GM10266 (cell line): Measurements from ENCODE around the gene RAPGEF6.
A peak's percentile ranks its signal among the peaks of the same experiment; 100 is the strongest.

ENCODE experiments used
- DNase-seq: peaks from one replicate; pipeline ENCODE4 v3.0.0; 2012; ENCODE audit errors: extremely low spot score
- TF ChIP-seq, protein P1 (sequence below): IDR thresholded peaks from 2 replicates; pipeline ENCODE4 v1.5.1; 2012; ENCODE audit warnings: mild to moderate bottlenecking, low read depth; ENCODE audit not compliant: control insufficient read depth, insufficient read depth; ENCODE audit errors: missing control alignments

The RAPGEF6 gene

DNA sequence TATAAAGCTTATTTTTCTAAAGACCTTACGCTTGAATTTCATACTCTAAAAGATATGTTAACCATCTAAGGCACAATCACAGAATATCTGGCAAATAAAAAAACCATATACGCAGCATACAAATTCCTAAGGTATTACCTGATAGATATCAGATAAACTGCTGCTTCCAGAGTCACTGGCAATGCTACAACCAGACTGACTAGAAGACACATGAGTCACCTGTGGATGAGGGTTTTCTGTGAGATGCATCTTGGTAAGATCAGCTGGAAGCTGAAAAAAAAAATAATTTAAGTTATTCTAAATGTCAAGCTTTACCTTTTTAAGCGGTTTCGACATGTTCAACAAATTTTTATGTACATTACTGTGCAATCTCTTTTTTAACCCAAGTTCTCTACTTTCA is 113.8 kb downstream of the RAPGEF6 start:
- TF ChIP-seq, protein P1, sequence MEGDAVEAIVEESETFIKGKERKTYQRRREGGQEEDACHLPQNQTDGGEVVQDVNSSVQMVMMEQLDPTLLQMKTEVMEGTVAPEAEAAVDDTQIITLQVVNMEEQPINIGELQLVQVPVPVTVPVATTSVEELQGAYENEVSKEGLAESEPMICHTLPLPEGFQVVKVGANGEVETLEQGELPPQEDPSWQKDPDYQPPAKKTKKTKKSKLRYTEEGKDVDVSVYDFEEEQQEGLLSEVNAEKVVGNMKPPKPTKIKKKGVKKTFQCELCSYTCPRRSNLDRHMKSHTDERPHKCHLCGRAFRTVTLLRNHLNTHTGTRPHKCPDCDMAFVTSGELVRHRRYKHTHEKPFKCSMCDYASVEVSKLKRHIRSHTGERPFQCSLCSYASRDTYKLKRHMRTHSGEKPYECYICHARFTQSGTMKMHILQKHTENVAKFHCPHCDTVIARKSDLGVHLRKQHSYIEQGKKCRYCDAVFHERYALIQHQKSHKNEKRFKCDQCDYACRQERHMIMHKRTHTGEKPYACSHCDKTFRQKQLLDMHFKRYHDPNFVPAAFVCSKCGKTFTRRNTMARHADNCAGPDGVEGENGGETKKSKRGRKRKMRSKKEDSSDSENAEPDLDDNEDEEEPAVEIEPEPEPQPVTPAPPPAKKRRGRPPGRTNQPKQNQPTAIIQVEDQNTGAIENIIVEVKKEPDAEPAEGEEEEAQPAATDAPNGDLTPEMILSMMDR, result no peak
- no peak for DNase-seq

DNA sequence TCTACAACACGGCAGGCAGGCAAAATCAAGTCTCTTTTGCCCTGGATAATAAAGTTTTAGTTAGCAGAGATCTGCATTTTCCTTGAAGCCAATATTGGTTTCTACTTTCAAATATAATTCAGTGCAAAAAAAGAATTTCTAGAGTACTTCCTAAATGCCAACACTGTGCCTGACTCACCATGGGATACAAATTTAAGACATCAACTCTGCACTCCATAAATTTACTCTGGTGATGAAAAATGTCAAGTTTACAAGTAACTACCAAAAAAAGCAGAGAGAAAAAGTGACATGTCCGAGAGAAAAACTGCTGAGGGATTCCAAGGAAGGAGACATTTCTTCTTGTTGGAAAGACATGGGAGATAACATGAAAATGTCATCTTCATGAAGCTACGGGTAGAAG is 119.7 kb downstream of the RAPGEF6 start:
- no peak for DNase-seq
- TF ChIP-seq, protein P1, result no peak

DNA sequence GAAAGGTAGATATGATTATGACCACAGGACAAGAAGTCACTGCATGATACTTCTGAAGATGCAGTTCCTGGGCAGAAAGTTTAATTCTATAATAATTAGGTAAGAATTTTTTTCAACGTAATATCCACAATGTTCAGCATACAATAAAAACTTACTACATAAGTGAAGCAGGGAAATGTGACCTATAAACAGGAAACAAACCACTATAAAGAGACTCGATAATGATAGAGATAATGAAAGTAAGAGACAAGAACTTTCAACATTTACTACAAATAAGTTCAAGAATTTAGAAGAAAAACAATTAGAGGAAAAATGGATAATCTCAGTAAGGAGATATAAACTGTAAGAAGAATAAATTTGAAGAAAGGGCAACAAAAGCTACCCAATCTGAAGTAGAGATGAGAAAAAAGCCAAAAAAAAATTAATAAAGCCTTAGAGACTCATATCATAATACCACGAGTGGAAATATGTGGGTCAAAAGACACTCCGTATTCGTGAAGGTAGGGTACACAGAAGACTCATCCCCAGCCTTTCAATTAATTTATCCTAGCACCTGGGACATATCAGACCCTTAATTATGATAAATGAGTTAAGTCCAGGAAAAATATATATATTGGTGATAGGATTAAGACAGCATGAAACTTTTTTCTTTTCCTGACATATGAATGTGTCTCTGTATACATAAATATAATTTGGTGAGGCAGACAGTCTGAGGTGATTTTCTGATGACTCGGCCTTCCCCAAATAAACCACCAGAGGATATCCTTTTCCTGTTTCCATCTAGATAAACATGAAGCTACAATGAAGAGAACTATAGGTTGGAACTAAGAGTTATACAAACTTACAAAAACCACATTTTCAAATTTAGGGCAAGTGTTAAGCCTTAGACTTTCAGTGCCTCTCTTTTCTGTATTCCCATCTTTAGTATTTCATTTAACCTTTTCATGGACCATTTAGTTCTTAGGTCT is 120.4 kb downstream of the RAPGEF6 start:
- TF ChIP-seq, protein P1, result no peak
- peak; percentile 18 for DNase-seq

DNA sequence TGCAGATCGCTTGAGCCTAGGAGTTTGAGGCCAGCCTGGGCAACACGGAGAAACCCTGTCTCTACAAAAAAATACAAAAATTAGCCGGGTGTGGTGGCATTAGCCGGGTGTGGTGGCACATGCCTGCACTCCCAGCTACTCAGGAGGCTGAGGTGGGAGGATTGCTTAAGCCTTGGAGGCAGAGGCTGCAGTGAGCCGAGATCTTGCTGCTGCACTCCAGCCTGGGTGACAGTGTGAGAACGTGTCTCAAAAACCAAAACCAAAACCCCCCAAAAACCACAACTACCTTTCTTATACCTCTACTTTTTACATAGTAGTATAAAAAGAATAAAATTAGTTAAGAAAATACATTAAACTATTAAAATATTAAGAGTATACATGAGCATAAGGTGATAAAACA is 121.2 kb downstream of the RAPGEF6 start:
- TF ChIP-seq, protein P1, result no peak
- no peak for DNase-seq

DNA sequence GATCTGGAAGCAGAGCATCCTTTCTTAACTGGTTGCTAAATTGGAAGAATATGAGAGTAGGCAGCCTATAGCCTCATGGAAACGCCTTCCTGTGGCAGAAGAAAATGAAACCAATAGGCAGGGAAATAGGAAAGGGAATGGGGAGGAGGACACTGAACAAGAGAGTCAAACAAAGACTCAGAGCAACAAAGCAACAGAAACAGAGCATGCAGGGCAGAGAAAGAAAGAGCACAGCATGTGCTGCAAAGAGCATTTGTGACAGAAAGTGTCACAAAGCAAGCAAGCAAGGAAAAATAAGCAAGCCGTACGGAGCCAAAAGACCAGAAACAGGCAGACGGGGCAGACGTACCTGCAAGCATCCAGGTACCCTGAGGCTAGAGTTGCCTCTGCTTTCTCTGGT is 123.1 kb downstream of the RAPGEF6 start:
- TF ChIP-seq, protein P1, result no peak
- no peak for DNase-seq

DNA sequence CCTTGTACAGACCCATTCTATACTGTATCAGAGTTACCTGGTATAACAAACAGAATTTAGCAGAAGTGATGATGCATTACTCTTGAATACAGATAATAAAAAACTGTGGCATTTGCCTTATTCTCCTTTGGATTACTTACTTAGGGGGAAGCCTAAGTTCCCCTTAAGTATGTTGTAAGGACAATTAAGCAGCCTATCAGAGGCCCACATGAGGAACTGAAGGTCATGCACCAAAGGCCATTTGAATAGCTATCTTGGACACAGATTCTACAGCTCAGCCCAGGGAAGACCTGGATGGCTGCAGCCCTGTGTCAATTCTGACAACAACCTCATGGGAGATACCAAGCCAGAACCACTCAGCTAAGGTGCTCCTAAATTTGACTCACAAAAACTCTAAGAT is 125.2 kb downstream of the RAPGEF6 start:
- no peak for DNase-seq

DNA sequence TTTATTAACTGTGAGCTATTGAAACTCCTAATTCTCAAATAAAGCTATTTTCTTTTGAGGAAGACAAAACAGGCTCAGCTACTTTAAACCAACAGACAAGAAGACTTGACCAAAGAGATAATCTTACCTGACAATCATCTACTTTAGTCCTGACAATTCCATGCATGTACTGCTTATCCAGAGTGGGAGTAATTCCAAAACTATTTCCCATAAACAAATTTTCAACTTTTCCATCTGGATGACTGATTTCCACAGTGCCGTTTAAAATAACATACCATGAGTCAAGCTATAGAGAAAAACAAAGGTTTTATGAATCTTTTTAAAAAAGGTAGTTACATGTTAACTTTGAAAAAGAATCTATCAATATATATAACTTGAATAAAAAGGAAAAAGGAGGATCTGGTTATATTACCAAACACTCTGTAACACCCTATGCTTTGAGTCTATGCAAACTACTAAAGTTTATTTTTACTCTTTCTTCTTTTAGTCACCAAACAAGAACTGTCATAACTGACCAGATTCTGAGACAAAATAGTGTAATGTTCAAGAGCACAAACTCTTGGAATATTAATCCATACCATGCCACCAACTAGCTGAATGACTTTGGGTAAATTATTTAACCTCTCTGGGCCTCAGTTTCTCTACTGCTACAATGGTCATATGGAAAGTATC is 129.7 kb downstream of the RAPGEF6 start:
- TF ChIP-seq, protein P1, result no peak

More for the DNA sequence above, 125.2 kb downstream of the RAPGEF6 start:
- TF ChIP-seq, protein P1, result no peak

More for the DNA sequence above, 129.7 kb downstream of the RAPGEF6 start:
- DNase-seq, result no peak
